GM21515 (cell line): Measurements from ENCODE around the gene ST3GAL5.
"Not testable (repeated sequence)": the region's sequence is repeated elsewhere in the genome, so short reads cannot be mapped to it uniquely, and the experiment has no call there.

Source experiments
- ATAC-seq: cut with Tn5 transposase; IDR thresholded peaks from one replicate; pipeline ENCODE4 v1.9.1; 2021; ENCODE audit not compliant: unreplicated experiment

The ST3GAL5 gene

DNA sequence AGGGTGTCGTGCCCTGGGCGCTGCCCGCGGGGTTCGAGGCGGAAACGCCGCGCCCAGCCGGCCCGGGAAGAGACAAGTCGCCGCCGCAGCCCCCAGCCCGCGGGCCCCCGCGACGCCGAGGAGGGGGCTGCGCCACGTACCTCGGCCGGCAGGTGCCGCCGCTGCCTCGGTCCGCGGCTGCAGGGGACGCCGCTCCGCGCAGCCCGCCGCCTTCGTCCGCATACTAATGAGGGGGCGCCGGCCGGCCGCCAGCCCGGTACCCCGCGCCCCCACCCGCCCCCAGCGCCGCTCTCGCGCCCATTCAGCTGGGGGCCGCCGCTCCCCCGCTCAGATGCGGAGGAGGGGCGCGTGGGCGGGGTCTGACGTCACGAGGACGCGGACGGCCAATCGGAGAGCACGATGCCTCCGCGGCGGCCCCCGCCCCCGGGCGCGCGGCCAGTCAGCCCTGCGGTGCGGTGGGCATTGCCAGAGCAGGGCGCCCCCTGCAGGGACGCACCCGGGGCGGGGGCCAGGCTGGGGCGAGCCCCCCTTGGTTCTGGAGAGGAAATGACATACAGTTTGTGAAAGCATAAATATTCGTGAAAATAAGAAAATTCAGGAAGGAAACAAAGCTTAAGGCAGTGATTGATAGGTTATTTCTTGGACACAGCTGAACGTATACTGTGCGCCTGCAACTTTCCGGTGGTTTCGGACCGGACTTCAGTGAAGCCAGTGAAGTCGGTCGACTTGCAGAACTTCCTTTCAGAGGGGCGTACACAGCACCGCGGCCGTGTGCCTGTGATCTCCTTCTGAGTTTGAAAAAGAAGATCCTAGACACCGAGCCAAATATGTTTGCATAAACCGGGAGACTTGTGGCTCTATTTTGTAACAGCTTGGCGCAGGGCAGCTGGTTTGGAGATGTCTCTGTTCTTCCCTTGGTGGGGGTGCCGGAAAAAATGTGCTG is at the start of gene ST3GAL5:
Gene ST3GAL5, minus strand, starts transcription at position 307 of the 943 bp plus-strand sequence. Its CDS starts 85 bp downstream, at position 222.
- ATAC-seq: peak; percentile 83

GRCh38 chr2:85938456-85938855 is 49.7 kb upstream of the ST3GAL5 start:
- no peak for ATAC-seq

GRCh38 chr2:85937069-85937439 is 48.3 kb upstream of the ST3GAL5 start:
- ATAC-seq: no peak

DNA sequence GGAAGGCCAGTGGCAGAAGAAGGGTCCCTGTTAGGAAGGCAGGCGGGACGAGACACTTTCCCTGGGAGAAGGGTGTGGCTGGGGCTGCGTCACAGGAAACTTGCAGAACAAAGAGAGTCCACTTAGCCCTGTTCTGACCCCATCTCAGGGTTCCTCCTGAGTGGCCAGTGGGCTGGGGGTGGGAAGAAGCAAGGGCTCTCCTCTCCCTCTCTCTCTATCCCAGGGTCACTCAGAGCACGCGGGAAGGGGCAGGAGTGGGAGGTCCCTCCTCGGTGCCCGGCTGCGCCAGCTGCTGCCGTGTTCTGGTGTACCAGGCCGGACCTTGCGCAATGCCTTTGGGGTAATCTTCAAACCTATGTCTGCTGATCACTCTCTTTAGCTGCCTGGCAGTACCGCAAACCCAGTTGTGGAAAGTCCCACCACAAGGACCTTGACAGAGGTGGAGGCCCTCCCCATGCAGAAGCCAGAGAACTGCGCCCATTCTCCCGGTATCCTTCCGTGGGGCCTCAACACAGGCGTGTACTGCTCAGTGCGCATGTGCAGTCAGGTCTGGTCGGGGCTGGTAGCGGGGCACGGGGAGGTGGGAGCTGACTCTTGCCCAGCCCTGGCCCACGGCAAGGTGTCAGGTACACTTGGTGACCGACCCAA is 47.8 kb upstream of the ST3GAL5 start:
- no peak for ATAC-seq

DNA sequence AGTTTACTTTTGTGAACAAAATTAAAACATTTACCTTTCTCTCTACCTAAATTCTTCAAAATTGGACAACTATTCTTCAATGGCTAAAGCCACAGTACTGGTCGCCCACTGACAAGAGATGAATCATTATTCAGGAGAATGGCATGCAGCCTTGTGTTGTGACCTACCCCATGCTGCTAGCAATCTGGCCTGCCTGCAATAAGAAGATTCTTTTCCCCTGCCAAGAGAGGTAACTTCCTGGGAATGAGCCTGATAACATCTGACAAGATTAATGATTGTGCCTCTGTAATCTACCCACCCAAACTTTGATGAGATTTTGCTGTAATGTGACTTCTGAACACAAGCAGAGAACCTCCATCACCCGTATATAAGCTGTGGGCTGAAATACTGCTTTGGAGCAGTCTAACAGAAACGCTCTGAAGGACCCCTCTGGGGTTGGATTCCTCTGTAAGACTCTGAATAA is 47.0 kb upstream of the ST3GAL5 start:
- ATAC-seq: no peak

GRCh38 chr2:85935170-85935745 is 46.5 kb upstream of the ST3GAL5 start:
- ATAC-seq: no peak

DNA sequence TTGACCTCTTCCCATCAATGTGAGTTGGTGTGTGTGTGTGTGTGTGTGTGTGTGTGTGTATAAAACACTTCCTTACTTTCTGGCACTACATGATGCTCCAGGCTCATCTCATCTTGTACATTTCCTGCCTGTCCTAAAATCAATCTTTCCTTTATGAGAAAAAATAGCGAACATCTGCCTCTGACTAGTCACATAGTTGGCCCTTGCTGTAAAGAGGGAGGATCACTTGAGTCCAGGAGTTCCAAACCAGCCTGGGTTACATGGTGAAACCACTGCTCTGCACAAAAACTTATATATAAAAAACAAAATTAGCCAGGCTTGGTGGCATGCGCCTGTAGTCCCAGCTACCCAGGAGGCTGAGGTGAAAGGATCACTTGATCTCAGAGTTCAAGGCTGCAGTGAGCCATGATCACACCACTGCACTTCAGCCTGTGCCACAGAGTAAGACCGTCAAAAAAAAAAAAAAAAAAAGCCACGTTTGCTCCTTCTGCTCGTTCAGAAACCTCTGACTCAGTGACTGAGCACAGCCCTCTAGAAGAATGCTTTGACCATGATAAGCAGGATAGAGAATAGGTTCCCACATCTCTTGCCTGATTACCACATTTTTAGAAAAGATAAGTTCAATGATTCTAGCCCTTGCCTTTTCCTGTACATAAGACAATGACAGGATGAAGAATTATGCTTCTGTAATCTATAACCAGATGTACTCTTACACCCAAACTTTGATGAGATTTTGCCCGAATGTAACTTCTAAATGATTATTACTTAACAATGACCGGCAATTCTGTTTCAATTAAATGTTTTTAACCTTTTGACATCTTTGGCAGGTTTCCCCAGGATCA is 45.2 kb upstream of the ST3GAL5 start:
- ATAC-seq: no peak

- ATAC-seq: not testable (repeated sequence)
Observed at GRCh38 chr2:85931151-85931550, 42.4 kb upstream of the ST3GAL5 start.

- ATAC-seq: no peak
Observed at GRCh38 chr2:85930129-85931124, 41.6 kb upstream of the ST3GAL5 start.

GRCh38 chr2:85929096-85930050 is 40.6 kb upstream of the ST3GAL5 start:
- ATAC-seq: no peak

- no peak for ATAC-seq
Observed at GRCh38 chr2:85926931-85927661, 38.3 kb upstream of the ST3GAL5 start.

DNA sequence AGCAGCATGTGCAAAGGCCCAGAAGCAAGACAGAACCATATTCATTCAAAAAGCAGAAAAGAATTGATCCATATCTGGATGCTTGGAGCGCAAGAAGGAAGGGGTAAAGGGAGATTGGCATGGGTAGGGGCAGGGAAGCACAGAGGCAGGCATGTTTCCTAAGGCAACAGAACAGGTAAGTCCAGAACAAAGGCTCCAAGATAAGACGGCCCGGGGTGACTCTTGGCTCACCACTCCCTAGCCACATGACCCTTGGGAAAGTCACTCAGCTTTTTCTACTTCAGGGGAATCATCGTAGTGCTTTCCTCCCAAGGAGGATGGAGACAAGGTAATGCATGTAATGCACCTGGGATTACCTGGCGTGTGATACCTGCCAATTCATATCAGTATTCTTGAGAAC is 37.7 kb upstream of the ST3GAL5 start:
- no peak for ATAC-seq

- no peak for ATAC-seq
Observed at GRCh38 chr2:85925216-85925671, 36.5 kb upstream of the ST3GAL5 start.

DNA sequence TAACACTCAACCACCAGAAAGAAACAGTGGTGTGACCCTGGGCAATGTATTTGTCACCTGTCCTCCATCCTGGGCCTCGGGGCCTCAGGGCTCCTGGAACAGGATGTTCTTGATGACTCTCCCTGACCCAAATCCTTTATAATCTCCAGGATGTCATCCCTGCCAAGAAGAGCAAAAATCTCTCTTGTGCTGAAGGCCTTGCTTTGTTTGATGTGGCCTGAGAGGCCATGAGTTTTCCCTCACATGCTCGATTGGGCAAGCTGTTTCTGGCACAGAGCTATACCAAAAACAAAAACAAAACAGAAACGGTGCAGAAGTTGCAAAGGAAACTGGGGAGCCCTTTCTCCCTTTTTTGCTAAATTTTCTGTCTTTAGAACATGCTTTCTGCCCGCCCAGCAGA is 35.7 kb upstream of the ST3GAL5 start:
- ATAC-seq: no peak

DNA sequence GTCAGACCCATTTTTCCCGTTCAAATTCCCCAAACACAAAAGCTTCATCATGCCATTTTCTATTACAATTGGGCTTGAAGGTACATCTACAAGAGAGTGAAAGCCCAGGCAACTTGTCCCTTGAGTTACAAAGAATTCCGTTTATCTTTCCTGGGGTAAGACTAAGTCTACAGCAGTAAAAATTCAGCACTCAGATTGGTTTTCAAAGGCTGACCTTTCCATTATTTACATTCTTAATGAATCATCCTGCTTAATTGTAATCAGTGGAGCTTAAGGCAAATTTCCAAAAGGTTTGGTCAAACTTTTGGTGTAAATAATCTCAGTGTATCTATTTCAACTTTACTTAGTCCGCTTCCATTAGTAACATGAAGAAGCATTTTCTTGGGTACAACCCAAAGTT is 33.4 kb upstream of the ST3GAL5 start:
- ATAC-seq: no peak

- no peak for ATAC-seq
Observed at GRCh38 chr2:85921659-85922058, 32.9 kb upstream of the ST3GAL5 start.

GRCh38 chr2:85920810-85921545 is 32.2 kb upstream of the ST3GAL5 start:
- ATAC-seq: no peak
